Peyer's patch (tissue), 4 donors: ENCODE data around the gene ANKRD11.

Experiments used
- CTCF ChIP-seq, 6 experiments: fragments of 450-650 bp in 4 of 6; fragments of 200-600 bp in 2 of 6; sonication (generic) in 1 of 6; IDR thresholded peaks; one replicate each; pipeline ENCODE4 v1.5.1; 2017 to 2019; ENCODE audit warnings: antibody characterized with exemption in 6 of 6, mild to moderate bottlenecking in 3 of 6, moderate library complexity in 1 of 6
- POLR2A ChIP-seq, 2 donors: fragments of 450-650 bp; IDR thresholded peaks; one replicate each; pipeline ENCODE4 v1.5.1; 2017; ENCODE audit warnings: antibody characterized with exemption in 2 of 2, mild to moderate bottlenecking in 2 of 2, moderate library complexity in 2 of 2

GRCh38 chr16:89309438-89310122, 180.8 kb downstream of the ANKRD11 start:
- no peak for TF ChIP-seq POLR2A (IDR thresholded peaks at IDR 0.05)
- no peak for TF ChIP-seq CTCF (IDR thresholded peaks at IDR 0.05)
